ENCODE measurements around the gene GATA5. TPM values are rescaled to one million over a fixed set of nuclear protein-coding genes. Genes with fewer than 3 reads are reported as not detected.
A peak's percentile ranks its signal among the peaks of the same experiment; 100 is the strongest.

Gene GATA5
- total RNA-seq, 1 experiment from 2014 or later, result not detected

GRCh38 chr20:62413896-62414481 lies 61.8 kb downstream of the GATA5 start:
- no peak for TF ChIP-seq ATF3 (IDR thresholded peaks at IDR 0.05)
- TF ChIP-seq CTCF (IDR thresholded peaks at IDR 0.05 in 2 of 3, conservative IDR thresholded peaks at IDR 0.05 in 1 of 3; ENCODE audit: borderline replicate concordance in 1 of 3, insufficient read depth in 1 of 3, low read depth in 2 of 3, low read length in 2 of 3), result peak in 2 of 3 experiments; percentile 42 to 54; a peak in 4 of 6 replicates
- H3K9me2 ChIP-seq (ENCODE audit: insufficient read depth), result no peaks in the 10 kb centered on the region
- ChIA-PET POLR2A (no interaction called here), RAD21 (ENCODE audit: low non-redundant PET in 1 of 2, low total read pairs in 2 of 2, uncharacterized antibody in 2 of 2, unreplicated experiment in 2 of 2) (no interaction called here), CTCF (no interaction called here)
- no peak overlapping the region for H3K9ac ChIP-seq (ENCODE audit: low read length)
- H3K27me3 ChIP-seq (ENCODE audit: insufficient read depth, low read length), result no peaks in the 10 kb centered on the region
- H3K79me2 ChIP-seq (ENCODE audit: insufficient read depth, low read length), result no peaks in the 10 kb centered on the region
- no peaks in the 10 kb centered on the region for H3K9me3 ChIP-seq (ENCODE audit: control insufficient read depth in 1 of 2, insufficient read depth in 1 of 2, low read depth in 1 of 2, low read length in 2 of 2)
- H3K27ac ChIP-seq (ENCODE audit: low read depth, low read length), result no peak overlapping the region
- DNase-seq (ENCODE audit: low read depth, low spot score), result no peak
- H3K4me1 ChIP-seq (ENCODE audit: control insufficient read depth in 1 of 2, insufficient read depth in 2 of 2, low read length in 2 of 2), result peaks cover 15% of the 10 kb centered on the region in 2 experiments
- no TSS peak for BruUV-seq (replicated peaks)
- no peak overlapping the region for H3K4me3 ChIP-seq (replicated peaks in 1 of 2; ENCODE audit: low read depth in 1 of 2, low read length in 2 of 2)
- peak; percentile 57 for ATAC-seq
- no peaks in the 10 kb centered on the region for H3K36me3 ChIP-seq (ENCODE audit: control insufficient read depth in 1 of 2, insufficient read depth in 2 of 2, low read length in 2 of 2)
- no peaks in the 10 kb centered on the region for H4K20me1 ChIP-seq (ENCODE audit: insufficient read depth)
- H3K4me2 ChIP-seq (ENCODE audit: low read length), result no peak overlapping the region
- no peak overlapping the region for H2AFZ ChIP-seq (ENCODE audit: low read depth, low read length, poor library complexity, severe bottlenecking)
- intact Hi-C loops (cut with micrococcal nuclease), result no loop called here

Other genes starting within 250 kb of the GATA5 start
- 36.9 TPM for gene OSBPL2, start 237.5 kb downstream of the GATA5 start, total RNA-seq (2021; ENCODE audit: unreplicated experiment)
- gene ADRM1, start 173.0 kb downstream of the GATA5 start, total RNA-seq (2021; ENCODE audit: unreplicated experiment), result 158 TPM
- 321 TPM for gene LAMA5, start 108.7 kb downstream of the GATA5 start, total RNA-seq (2021; ENCODE audit: unreplicated experiment)
- gene RPS21, start 88.9 kb downstream of the GATA5 start, total RNA-seq (2021; ENCODE audit: unreplicated experiment), result 2,488 TPM
- 8.9 TPM for gene CABLES2, start 68.7 kb downstream of the GATA5 start, total RNA-seq (2021; ENCODE audit: unreplicated experiment)
- gene RBBP8NL, start 48.5 kb downstream of the GATA5 start, total RNA-seq (2021; ENCODE audit: unreplicated experiment), result 0.59 TPM
- gene SLCO4A1, start 166.5 kb upstream of the GATA5 start, total RNA-seq (2021; ENCODE audit: unreplicated experiment), result 107 TPM
- 187 TPM for gene NTSR1, start 232.8 kb upstream of the GATA5 start, total RNA-seq (2021; ENCODE audit: unreplicated experiment)